PC-3 (cell line): ENCODE results near the gene FRZB.

Source experiments
- EZH2 ChIP-seq: fragments of 300-600 bp; sonication (generic); IDR thresholded peaks from one replicate; pipeline ENCODE4 v1.6.1; 2017; ENCODE audit warnings: antibody characterized with exemption, mild to moderate bottlenecking, low read length; ENCODE audit not compliant: unreplicated experiment
- EZH2phosphoT487 ChIP-seq: fragments of 300-600 bp; sonication (generic); IDR thresholded peaks from 2 replicates; pipeline ENCODE4 v1.6.1; 2018; ENCODE audit warnings: mild to moderate bottlenecking, antibody characterized with exemption, low read length, borderline replicate concordance
- TF ChIP-seq, protein P1 (sequence below): fragments of 300-600 bp; sonication (generic); conservative IDR thresholded peaks from 2 replicates; pipeline ENCODE4 v1.5.1; 2017; ENCODE audit warnings: antibody characterized with exemption, low read depth, mild to moderate bottlenecking, low read length

GRCh38 chr2:182814380-182814779 lies 52.1 kb downstream of the FRZB start:
- TF ChIP-seq, protein P1, sequence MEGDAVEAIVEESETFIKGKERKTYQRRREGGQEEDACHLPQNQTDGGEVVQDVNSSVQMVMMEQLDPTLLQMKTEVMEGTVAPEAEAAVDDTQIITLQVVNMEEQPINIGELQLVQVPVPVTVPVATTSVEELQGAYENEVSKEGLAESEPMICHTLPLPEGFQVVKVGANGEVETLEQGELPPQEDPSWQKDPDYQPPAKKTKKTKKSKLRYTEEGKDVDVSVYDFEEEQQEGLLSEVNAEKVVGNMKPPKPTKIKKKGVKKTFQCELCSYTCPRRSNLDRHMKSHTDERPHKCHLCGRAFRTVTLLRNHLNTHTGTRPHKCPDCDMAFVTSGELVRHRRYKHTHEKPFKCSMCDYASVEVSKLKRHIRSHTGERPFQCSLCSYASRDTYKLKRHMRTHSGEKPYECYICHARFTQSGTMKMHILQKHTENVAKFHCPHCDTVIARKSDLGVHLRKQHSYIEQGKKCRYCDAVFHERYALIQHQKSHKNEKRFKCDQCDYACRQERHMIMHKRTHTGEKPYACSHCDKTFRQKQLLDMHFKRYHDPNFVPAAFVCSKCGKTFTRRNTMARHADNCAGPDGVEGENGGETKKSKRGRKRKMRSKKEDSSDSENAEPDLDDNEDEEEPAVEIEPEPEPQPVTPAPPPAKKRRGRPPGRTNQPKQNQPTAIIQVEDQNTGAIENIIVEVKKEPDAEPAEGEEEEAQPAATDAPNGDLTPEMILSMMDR: no peak
- no peak for TF ChIP-seq EZH2
- no peak for TF ChIP-seq EZH2phosphoT487
